ENCODE data around the gene MANEA.
"Not testable (repeated sequence)": the region's sequence is repeated elsewhere in the genome, so short reads cannot be mapped to it uniquely, and the experiment has no call there.

Gene MANEA

DNA sequence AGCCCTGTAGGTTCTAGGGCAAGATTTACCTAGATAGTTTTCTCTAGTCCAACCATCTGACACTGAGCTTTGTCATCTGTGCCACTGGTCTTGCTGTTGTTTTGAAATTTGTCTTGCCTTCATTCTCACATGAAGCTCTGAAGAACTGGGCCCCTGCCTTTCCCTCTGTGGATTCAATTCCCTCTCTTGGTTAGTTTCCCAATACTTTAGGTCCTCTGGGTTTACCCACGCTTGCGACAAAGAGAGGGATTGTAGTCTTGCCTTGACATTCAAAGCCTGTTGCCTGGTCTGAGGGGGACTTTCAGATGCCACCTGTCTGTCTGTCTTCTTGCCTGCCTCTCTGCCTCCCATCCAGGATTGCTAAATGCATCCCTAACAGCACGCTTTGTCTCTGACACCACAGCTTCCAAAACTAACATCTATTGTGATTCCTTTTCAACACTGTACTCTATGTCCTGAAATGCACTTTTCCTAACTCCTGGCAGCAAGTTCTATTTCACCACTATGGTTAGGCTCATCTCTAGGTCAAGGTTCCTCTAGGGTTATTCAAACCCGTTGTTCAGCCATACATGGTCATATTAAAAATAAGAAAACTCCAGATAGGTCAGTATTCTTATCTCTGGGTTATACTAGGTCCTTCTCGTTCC is 25.5 kb upstream of the MANEA start:
- H3K9me3 ChIP-seq (ENCODE audit: low read length): no peaks in the 10 kb centered on the region
- H3K36me3 ChIP-seq (ENCODE audit: insufficient read depth, low read length): no peaks in the 10 kb centered on the region
- H3K27me3 ChIP-seq (ENCODE audit: control insufficient read depth in 1 of 2, insufficient read depth in 2 of 2, low read length in 2 of 2): no peaks in the 10 kb centered on the region
- no peak overlapping the region for H3K4me3 ChIP-seq (ENCODE audit: low read depth in 1 of 2, low read length in 2 of 2)
- H3K27ac ChIP-seq (ENCODE audit: low read depth, low read length): no peak overlapping the region
- no peaks in the 10 kb centered on the region for H3K4me1 ChIP-seq (ENCODE audit: insufficient read depth, low read length)
- H3K9ac ChIP-seq (ENCODE audit: low read length): no peak overlapping the region

DNA sequence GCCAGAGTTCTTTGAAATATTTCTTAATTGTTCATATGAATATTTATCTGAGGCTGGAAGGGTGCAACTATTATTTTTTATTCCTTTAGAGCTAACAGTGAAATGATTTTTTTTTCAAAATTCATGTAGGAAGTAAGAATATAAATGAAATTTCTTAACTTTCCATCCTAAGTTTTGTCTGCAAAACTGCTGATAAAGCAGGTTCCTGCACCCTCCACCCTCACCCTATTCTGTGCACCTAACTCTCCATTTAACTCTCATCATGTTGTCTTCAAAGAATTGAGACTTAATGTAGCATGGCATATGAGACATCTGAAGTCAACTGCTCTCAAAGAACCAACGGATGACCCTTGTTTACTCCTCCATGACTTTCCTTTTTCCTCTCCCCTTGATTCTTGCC is 23.5 kb upstream of the MANEA start:
- H3K9ac ChIP-seq (ENCODE audit: low read length): no peak overlapping the region
- no peaks in the 10 kb centered on the region for H3K36me3 ChIP-seq (ENCODE audit: insufficient read depth, low read length)

DNA sequence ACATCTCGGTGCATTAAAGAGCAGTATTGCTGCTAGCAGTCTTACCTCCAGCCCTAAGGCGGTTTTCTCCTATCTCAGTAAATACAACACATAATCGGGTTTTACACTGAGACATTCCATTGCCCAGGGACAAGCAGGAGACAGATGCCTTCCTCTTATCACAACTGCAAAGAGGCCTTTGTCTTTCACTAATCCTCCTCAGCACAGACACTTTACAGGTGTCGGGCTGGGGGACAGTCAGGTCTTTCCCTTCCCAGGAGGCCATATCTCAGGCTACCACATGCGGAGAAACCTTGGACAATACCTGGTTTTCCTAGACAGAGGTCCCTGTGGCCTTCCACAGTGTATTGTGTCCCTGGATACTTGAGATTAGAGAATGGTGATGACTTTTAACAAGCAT is 16.4 kb upstream of the MANEA start:
- H3K9ac ChIP-seq (ENCODE audit: low read length); H3K27me3 ChIP-seq (ENCODE audit: control insufficient read depth in 1 of 2, insufficient read depth in 2 of 2, low read length in 2 of 2); H3K9me3 ChIP-seq (ENCODE audit: low read length); H3K36me3 ChIP-seq (ENCODE audit: insufficient read depth, low read length); H3K27ac ChIP-seq (ENCODE audit: low read depth, low read length); H3K4me1 ChIP-seq (ENCODE audit: insufficient read depth, low read length); H3K4me3 ChIP-seq (ENCODE audit: low read depth in 1 of 2, low read length in 2 of 2): not testable (repeated sequence)

More for the DNA sequence above, 23.5 kb upstream of the MANEA start:
- Histone ChIP-seq H3K27me3 (ENCODE audit: control insufficient read depth in 1 of 2, insufficient read depth in 2 of 2, low read length in 2 of 2) (no peaks in the 10 kb centered on the region), H3K4me3 (ENCODE audit: low read depth in 1 of 2, low read length in 2 of 2) (no peak overlapping the region), H3K27ac (ENCODE audit: low read depth, low read length) (no peak overlapping the region), H3K9me3 (ENCODE audit: low read length) (no peaks in the 10 kb centered on the region), H3K4me1 (ENCODE audit: insufficient read depth, low read length) (no peaks in the 10 kb centered on the region)

DNA sequence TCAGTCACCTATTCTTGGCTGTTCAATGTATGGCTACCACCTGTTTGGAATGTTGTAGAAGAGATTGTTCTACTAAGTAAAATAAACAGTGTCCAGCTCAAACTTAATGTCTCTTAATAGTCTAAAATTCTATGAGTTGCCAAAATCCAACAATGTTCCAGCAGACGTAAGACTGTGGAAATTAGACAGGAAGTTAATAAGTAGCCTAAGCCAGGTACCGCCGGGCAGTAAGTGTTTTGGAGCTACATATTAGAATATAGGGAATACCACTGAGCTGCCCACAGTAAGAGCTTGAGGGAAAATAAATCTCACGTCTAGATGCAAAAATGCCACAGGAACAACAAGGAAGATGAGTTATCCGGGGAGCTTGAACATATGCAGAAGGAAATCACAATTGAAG is 7.8 kb upstream of the MANEA start:
- no peaks in the 10 kb centered on the region for H3K27me3 ChIP-seq (ENCODE audit: control insufficient read depth in 1 of 2, insufficient read depth in 2 of 2, low read length in 2 of 2)
- no peak overlapping the region for H3K27ac ChIP-seq (ENCODE audit: low read depth, low read length)
- no peak overlapping the region for H3K9ac ChIP-seq (ENCODE audit: low read length)
- H3K4me3 ChIP-seq (ENCODE audit: low read depth in 1 of 2, low read length in 2 of 2): no peak overlapping the region
- H3K4me1 ChIP-seq (ENCODE audit: insufficient read depth, low read length): no peaks in the 10 kb centered on the region
- no peaks in the 10 kb centered on the region for H3K36me3 ChIP-seq (ENCODE audit: insufficient read depth, low read length)
- H3K9me3 ChIP-seq (ENCODE audit: low read length): no peaks in the 10 kb centered on the region

DNA sequence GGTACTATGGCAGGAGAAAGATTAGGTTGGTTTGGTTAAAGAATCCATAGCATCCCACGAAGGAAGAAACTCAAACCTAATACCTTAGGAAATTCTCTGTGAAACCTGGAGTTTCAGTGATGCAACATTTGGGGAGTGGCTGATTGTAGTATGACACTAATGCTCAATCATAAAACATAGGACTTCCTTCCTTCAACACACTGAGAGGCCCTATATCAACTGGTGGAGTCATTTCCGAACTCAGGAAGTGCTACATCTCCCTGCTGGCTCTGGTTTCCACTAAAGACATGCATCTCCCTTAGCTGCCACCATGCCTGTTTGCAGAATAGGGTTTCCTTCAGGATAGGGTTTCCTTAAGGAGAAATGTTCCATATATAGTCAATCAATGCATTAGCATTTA is 5.2 kb upstream of the MANEA start:
- H3K9me3 ChIP-seq (ENCODE audit: low read length): no peaks in the 10 kb centered on the region
- peaks cover 9% of the 10 kb centered on the region for H3K4me1 ChIP-seq (ENCODE audit: insufficient read depth, low read length)
- H3K36me3 ChIP-seq (ENCODE audit: insufficient read depth, low read length): no peaks in the 10 kb centered on the region
- no peak overlapping the region for H3K4me3 ChIP-seq (ENCODE audit: low read depth in 1 of 2, low read length in 2 of 2)
- no peak overlapping the region for H3K9ac ChIP-seq (ENCODE audit: low read length)
- no peak overlapping the region for H3K27ac ChIP-seq (ENCODE audit: low read depth, low read length)
- H3K27me3 ChIP-seq (ENCODE audit: control insufficient read depth in 1 of 2, insufficient read depth in 2 of 2, low read length in 2 of 2): no peaks in the 10 kb centered on the region

DNA sequence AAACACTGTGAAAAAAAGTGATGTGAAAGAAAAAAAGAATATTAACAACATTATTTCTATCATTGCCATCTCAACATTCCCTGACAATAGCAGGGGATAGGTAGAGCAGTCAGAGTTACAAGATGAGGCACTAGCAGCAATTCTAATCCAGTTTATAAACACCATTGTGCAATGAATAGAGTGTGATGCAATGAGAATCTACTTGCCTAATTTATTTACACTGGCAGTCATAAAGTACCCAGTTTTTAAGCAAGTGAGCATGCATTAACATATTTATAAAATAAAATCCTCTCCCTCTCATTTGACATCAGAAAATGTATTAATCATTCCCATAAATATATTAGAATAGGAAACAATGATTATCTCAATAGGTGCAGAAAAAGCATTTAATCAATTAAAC is 2.5 kb upstream of the MANEA start:
- no peaks in the 10 kb centered on the region for H3K36me3 ChIP-seq (ENCODE audit: insufficient read depth, low read length)
- no peaks in the 10 kb centered on the region for H3K9me3 ChIP-seq (ENCODE audit: low read length)
- no peaks in the 10 kb centered on the region for H3K27me3 ChIP-seq (ENCODE audit: control insufficient read depth in 1 of 2, insufficient read depth in 2 of 2, low read length in 2 of 2)
- H3K4me3 ChIP-seq (ENCODE audit: low read depth in 1 of 2, low read length in 2 of 2): no peak overlapping the region
- H3K27ac ChIP-seq (ENCODE audit: low read depth, low read length): no peak overlapping the region
- H3K4me1 ChIP-seq (ENCODE audit: insufficient read depth, low read length): peaks cover 16% of the 10 kb centered on the region
- no peak overlapping the region for H3K9ac ChIP-seq (ENCODE audit: low read length)

DNA sequence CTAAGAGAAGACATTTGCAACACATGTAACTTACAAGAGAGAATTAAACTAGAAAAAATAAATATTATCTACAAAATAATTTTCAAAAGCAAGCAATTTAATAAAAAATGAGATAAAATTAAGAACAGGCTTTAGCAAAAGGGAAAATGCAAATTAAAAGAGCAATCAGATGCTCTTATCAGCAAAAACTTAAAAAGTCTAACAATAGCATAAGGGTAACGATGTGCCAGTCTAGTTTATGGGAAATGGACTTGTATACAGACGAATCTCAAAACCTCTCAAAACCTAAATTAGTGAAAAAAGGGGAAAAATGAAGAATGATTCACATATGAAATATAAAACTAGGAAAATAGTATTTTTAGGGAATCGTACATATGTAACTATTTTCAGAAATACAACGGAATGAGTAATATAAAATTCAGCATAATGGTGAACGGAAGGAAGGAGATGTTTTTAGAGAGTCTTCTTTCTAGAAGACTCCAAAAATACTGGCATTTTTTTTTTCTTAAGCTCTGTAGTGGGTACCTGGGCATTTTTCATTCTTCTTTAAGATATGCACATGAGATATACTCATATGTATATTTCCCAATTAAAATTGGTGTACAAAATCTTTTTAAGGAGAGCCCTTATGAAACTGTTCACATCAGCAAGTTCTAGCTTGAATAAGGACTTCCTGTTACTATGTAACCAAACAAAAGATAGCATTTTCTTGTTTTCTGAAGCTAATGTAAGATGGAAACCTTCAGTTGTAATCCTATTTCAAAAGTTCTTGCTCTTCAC is 927 bp upstream of the MANEA start:
- Histone ChIP-seq H3K9me3 (ENCODE audit: low read length) (no peaks in the 10 kb centered on the region), H3K9ac (ENCODE audit: low read length) (peak overlapping the region; percentile 77), H3K4me3 (ENCODE audit: low read depth in 1 of 2, low read length in 2 of 2) (peak overlapping the region; percentile 78 to 85), H3K4me1 (ENCODE audit: insufficient read depth, low read length) (peaks cover 16% of the 10 kb centered on the region), H3K27ac (ENCODE audit: low read depth, low read length) (peak overlapping the region; percentile 85), H3K36me3 (ENCODE audit: insufficient read depth, low read length) (no peaks in the 10 kb centered on the region), H3K27me3 (ENCODE audit: control insufficient read depth in 1 of 2, insufficient read depth in 2 of 2, low read length in 2 of 2) (no peaks in the 10 kb centered on the region)

DNA sequence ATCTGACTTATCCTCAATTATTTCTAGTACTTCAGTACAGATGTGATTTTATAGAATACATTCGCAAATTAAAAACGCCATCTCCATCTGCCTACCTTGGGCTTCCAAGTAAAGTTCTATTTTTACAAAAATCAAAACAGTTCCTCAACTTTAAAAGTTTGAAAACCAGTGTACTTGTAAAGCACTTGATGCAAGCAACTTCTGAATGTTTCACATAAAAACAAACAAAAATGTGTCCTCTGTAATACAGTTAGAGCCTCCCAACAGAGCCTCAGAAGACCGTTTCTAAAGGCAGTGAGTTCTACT is 384 bp upstream of the MANEA start:
- no peaks in the 10 kb centered on the region for H3K9me3 ChIP-seq (ENCODE audit: low read length)
- H3K4me3 ChIP-seq (ENCODE audit: low read depth in 1 of 2, low read length in 2 of 2): peak overlapping the region; percentile 78 to 85
- peak overlapping the region; percentile 77 for H3K9ac ChIP-seq (ENCODE audit: low read length)
- no peaks in the 10 kb centered on the region for H3K36me3 ChIP-seq (ENCODE audit: insufficient read depth, low read length)
- peaks cover 16% of the 10 kb centered on the region for H3K4me1 ChIP-seq (ENCODE audit: insufficient read depth, low read length)
- H3K27ac ChIP-seq (ENCODE audit: low read depth, low read length): peak overlapping the region; percentile 85
- H3K27me3 ChIP-seq (ENCODE audit: control insufficient read depth in 1 of 2, insufficient read depth in 2 of 2, low read length in 2 of 2): no peaks in the 10 kb centered on the region

DNA sequence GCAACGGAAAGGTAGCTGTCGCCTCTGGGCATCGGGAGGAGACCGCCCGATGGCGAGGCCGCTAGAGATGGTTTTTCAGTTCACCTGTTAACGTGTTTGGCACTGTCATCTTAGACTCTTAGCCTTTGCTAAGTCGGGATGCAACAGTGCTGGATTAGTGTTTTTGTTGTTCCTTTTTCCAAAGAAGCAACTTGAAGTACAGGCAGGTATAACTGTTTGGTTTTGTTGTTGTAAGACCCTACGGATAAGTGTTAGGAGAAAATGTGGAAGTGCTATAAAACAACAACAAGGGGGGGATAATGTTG is 723 bp downstream of the MANEA start:
- peak overlapping the region; percentile 85 for H3K27ac ChIP-seq (ENCODE audit: low read depth, low read length)
- peak overlapping the region; percentile 78 to 85 for H3K4me3 ChIP-seq (ENCODE audit: low read depth in 1 of 2, low read length in 2 of 2)
- peaks cover 16% of the 10 kb centered on the region for H3K4me1 ChIP-seq (ENCODE audit: insufficient read depth, low read length)
- H3K9me3 ChIP-seq (ENCODE audit: low read length): no peaks in the 10 kb centered on the region
- no peaks in the 10 kb centered on the region for H3K36me3 ChIP-seq (ENCODE audit: insufficient read depth, low read length)
- peak overlapping the region; percentile 94 for H3K9ac ChIP-seq (ENCODE audit: low read length)
- no peaks in the 10 kb centered on the region for H3K27me3 ChIP-seq (ENCODE audit: control insufficient read depth in 1 of 2, insufficient read depth in 2 of 2, low read length in 2 of 2)

DNA sequence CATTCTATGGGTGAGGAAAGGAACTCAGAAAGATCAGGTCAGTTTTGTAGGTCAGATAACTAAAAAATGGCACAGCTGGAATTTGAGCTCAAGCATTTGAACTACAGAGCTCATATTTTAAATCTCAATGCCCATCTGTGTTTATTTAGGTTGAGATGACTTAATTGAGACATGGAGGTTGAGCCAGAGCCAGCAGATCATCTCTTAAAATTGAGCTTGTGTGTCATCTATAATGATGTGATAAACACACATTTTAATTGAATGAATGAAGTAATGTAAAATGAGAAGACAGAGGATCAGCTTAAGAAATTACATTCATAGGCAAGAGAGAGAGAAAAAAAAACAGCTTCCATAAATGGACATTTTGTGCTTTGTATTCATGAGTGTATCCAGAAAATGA is 3.7 kb downstream of the MANEA start:
- H3K36me3 ChIP-seq (ENCODE audit: insufficient read depth, low read length): no peaks in the 10 kb centered on the region
- H3K9ac ChIP-seq (ENCODE audit: low read length): no peak overlapping the region
- H3K4me3 ChIP-seq (ENCODE audit: low read depth in 1 of 2, low read length in 2 of 2): no peak overlapping the region
- no peaks in the 10 kb centered on the region for H3K27me3 ChIP-seq (ENCODE audit: control insufficient read depth in 1 of 2, insufficient read depth in 2 of 2, low read length in 2 of 2)
- no peaks in the 10 kb centered on the region for H3K9me3 ChIP-seq (ENCODE audit: low read length)
- peaks cover 7% of the 10 kb centered on the region for H3K4me1 ChIP-seq (ENCODE audit: insufficient read depth, low read length)
- no peak overlapping the region for H3K27ac ChIP-seq (ENCODE audit: low read depth, low read length)

DNA sequence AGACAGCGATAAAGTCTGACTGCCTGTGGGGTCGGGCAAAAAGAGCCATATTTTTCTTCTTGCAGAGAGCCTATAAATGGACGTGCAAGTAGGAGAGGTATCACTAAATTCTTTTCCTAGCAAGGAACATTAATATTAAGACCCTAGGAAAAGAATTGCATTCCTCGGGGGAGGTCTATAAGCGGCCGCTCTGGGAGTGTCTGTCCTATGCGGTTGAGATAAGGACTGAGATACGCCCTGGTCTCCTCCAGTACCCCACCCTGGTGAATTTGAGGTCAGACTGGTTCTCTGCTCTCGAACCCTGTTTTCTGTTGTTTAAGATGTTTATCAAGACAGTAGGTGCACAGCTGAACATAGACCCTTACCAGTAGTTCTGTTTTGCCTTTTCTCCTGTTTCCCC is 6.9 kb downstream of the MANEA start:
- H3K9ac ChIP-seq (ENCODE audit: low read length); H3K4me1 ChIP-seq (ENCODE audit: insufficient read depth, low read length); H3K27me3 ChIP-seq (ENCODE audit: control insufficient read depth in 1 of 2, insufficient read depth in 2 of 2, low read length in 2 of 2); H3K27ac ChIP-seq (ENCODE audit: low read depth, low read length); H3K4me3 ChIP-seq (ENCODE audit: low read depth in 1 of 2, low read length in 2 of 2); H3K36me3 ChIP-seq (ENCODE audit: insufficient read depth, low read length); H3K9me3 ChIP-seq (ENCODE audit: low read length): not testable (repeated sequence)

DNA sequence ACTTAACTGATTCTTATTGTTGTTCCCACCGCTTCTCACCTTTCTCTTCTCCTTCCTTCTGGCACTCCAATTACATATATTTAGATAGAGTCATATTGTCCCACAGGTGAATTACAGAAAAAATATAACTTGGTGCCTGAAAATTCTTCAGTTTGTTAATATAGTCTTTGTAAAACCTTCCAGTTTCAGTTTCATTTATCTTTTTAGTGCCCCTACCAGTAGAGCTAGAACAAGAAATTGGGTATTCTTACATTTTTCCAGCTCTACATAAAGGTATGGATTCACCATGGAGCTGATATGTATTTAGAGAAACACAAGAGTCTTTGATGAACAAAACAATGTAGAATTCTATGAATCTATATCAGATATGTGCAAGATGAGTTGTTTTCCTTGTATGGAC is 10.7 kb downstream of the MANEA start:
- H3K36me3 ChIP-seq (ENCODE audit: insufficient read depth, low read length): no peaks in the 10 kb centered on the region
- no peaks in the 10 kb centered on the region for H3K27me3 ChIP-seq (ENCODE audit: control insufficient read depth in 1 of 2, insufficient read depth in 2 of 2, low read length in 2 of 2)
- H3K27ac ChIP-seq (ENCODE audit: low read depth, low read length): no peak overlapping the region
- H3K4me3 ChIP-seq (ENCODE audit: low read depth in 1 of 2, low read length in 2 of 2): no peak overlapping the region
- H3K9ac ChIP-seq (ENCODE audit: low read length): no peak overlapping the region
- no peaks in the 10 kb centered on the region for H3K4me1 ChIP-seq (ENCODE audit: insufficient read depth, low read length)
- H3K9me3 ChIP-seq (ENCODE audit: low read length): no peaks in the 10 kb centered on the region
